Esophagus muscularis mucosa (tissue), 3 donors: ENCODE data around the gene DYNC1LI1.

Experiments used
- CTCF ChIP-seq, 3 experiments: fragments of 200-600 bp in 2 of 3; fragments of 450-650 bp in 1 of 3; sonication (generic) in 2 of 3; IDR thresholded peaks; one replicate each; pipeline ENCODE4 v1.5.1; 2017 to 2019; ENCODE audit warnings: antibody characterized with exemption in 3 of 3, mild to moderate bottlenecking in 2 of 3, moderate library complexity in 1 of 3
- POLR2A ChIP-seq: fragments of 450-650 bp; IDR thresholded peaks from one replicate; pipeline ENCODE4 v1.6.1; 2017; ENCODE audit warnings: antibody characterized with exemption, moderate library complexity, mild to moderate bottlenecking, low read depth

DNA sequence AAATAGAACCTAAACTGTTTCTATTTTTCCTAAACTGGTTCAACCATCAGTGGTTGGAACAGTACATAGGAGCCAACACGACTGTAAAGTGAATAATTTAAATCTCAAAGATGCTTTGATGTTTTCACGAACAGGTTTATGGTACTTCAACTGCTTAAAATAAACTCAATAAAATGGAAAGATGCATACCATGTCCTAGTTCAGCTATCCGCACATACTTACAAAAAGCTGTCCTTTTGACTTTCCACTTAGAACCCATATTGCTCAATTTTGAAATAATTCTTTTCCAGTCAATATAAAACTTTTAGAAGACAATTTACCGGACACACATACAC lies 68.9 kb downstream of the DYNC1LI1 start:
- TF ChIP-seq CTCF (IDR thresholded peaks at IDR 0.05) (no peak), POLR2A (no peak)
